ENCODE measurements around the gene EZH1. TPM values are rescaled to one million over a fixed set of nuclear protein-coding genes. Genes with fewer than 3 reads are reported as not detected.

Gene EZH1
- total and polyA plus RNA-seq, 3 donors from 2014 or later = 28.1 to 59.4 (median 53.7) TPM

DNA sequence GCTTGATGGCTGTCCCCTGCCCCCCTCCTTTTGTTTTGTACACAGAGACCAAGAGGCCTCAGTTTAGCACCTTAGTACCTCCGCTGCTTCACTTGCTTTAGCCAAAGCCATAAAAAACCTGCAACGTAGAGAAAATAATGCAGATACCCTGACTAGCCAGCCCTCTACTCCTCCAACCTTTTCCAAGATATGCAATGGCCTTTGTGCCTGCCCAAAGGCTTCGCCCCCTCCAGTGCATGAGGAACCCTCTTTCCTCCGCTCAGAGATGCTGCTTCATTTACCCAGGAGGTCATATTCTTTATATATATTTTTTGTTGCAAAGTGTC is 45.5 kb downstream of the EZH1 start:
- no peak overlapping the region for H3K4me3 ChIP-seq
- H3K36me3 ChIP-seq (ENCODE audit: low read depth, missing control alignments) = no peaks in the 10 kb centered on the region
- 72 to 82% methylated on average over 4 of the region's 4 CpGs for WGBS, 2 donors
- no peaks in the 10 kb centered on the region for H3K27me3 ChIP-seq
- no peak overlapping the region for H3K27ac ChIP-seq
- no peaks in the 10 kb centered on the region for H3K9me3 ChIP-seq
- no peak for DNase-seq
- no peak for TF ChIP-seq POLR2A (IDR thresholded peaks at IDR 0.05)
- TF ChIP-seq, protein P1, sequence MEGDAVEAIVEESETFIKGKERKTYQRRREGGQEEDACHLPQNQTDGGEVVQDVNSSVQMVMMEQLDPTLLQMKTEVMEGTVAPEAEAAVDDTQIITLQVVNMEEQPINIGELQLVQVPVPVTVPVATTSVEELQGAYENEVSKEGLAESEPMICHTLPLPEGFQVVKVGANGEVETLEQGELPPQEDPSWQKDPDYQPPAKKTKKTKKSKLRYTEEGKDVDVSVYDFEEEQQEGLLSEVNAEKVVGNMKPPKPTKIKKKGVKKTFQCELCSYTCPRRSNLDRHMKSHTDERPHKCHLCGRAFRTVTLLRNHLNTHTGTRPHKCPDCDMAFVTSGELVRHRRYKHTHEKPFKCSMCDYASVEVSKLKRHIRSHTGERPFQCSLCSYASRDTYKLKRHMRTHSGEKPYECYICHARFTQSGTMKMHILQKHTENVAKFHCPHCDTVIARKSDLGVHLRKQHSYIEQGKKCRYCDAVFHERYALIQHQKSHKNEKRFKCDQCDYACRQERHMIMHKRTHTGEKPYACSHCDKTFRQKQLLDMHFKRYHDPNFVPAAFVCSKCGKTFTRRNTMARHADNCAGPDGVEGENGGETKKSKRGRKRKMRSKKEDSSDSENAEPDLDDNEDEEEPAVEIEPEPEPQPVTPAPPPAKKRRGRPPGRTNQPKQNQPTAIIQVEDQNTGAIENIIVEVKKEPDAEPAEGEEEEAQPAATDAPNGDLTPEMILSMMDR (IDR thresholded peaks at IDR 0.05) = no peak
- H3K4me1 ChIP-seq = peaks cover 8% of the 10 kb centered on the region
- intact Hi-C loops (cut with DNase I; ENCODE audit: low total_unique reads) = no loop called here

DNA sequence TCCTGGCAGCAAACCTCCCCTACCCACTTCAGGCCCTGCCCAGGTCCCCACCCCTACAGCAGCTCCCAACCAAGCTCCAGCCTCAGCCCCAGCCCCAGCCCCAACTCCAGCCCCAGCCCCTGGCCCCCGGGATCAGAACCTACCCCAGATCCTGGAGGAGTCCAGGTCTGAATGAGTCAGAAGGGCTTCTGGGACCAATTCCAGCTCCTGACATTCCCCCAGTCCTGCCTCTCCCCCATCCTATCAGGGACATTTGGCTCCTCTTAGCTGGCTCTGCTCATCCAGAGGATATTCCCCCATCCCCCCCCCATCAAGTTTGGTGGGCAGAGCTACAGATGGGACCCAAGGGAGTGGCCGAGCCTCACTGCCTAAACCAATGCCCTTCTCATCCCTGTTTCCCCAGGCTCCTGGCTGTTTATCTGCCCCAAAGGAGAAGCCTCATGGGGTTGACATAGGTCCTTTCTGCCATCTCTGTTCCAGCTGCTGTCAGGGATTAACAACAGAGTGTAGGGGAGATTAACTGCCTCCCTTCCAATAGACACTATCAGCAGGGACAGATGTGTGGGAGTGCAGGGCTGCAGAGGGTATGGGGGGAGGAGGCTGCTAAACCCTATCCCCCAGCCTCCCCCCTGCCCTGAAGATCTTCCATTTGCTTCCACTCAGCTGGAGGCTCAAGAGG is 46.0 kb downstream of the EZH1 start:
- H3K36me3 ChIP-seq (ENCODE audit: low read depth, missing control alignments) = no peaks in the 10 kb centered on the region
- TF ChIP-seq, protein P1 (IDR thresholded peaks at IDR 0.05) = no peak
- TF ChIP-seq POLR2A (IDR thresholded peaks at IDR 0.05) = no peak
- H3K27me3 ChIP-seq = no peaks in the 10 kb centered on the region
- no peak overlapping the region for H3K27ac ChIP-seq
- peak; percentile 74 for DNase-seq
- H3K9me3 ChIP-seq = no peaks in the 10 kb centered on the region
- 46 to 63% methylated on average over 1 to 2 of the region's 2 CpGs for WGBS, 2 donors
- no peak overlapping the region for H3K4me3 ChIP-seq
- intact Hi-C loops (cut with DNase I; ENCODE audit: low total_unique reads) = no loop called here
- peaks cover 8% of the 10 kb centered on the region for H3K4me1 ChIP-seq

DNA sequence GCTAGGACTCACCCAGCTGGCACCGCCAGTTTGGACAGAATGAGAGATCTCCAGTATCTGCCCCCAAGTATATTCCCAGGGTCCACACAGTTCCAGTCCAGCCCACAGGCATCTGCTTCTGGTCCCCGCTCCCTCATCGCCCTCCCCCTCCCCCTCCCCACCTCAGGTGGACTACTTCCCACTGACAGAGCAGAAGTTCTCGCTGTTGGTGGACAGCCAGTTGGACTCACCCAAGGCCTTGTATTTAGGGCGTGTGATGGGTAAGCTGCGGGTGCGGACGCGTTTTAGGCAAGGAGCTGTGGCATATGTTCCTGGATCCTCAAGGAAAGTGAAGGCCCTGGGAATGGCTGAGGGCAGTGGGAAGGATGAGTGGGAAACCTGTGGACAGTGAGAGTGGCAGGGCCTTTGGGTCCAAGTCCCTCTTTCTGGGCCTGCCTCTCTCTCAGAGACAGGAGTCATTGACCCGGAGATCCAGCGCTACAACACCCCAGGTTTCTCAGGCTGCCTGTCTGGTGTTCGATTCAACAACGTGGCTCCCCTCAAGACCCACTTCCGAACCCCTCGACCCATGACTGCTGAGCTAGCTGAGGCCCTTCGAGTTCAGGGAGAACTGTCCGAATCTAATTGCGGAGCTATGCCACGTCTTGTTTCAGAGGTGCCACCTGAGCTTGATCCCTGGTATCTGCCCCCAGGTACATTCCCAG is 47.6 kb downstream of the EZH1 start:
- DNase-seq = no peak
- Histone ChIP-seq H3K4me3 (no peak overlapping the region), H3K9me3 (no peaks in the 10 kb centered on the region), H3K27ac (no peak overlapping the region), H3K27me3 (no peaks in the 10 kb centered on the region), H3K36me3 (ENCODE audit: low read depth, missing control alignments) (no peaks in the 10 kb centered on the region), H3K4me1 (peaks cover 8% of the 10 kb centered on the region)
- TF ChIP-seq, protein P1 (IDR thresholded peaks at IDR 0.05) = no peak
- no peak for TF ChIP-seq POLR2A (IDR thresholded peaks at IDR 0.05)
- WGBS, 2 donors = 89 to 93% methylated on average over 16 to 19 of the region's 19 CpGs
- intact Hi-C loops (cut with DNase I; ENCODE audit: low total_unique reads) = no loop called here

DNA sequence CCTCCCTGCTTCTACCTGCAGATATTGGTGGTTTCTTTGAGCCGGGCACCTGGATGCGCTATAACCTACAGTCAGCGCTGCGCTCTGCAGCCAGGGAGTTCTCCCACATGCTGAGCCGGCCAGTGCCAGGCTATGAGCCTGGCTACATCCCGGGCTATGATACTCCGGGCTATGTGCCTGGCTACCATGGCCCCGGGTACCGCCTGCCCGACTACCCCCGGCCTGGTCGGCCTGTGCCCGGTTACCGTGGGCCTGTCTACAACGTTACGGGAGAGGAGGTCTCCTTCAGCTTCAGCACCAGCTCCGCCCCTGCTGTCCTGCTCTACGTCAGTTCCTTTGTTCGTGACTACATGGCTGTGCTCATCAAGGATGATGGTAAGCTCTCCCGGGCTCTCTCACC is 49.3 kb downstream of the EZH1 start:
- DNase-seq = no peak
- TF ChIP-seq, protein P1 (IDR thresholded peaks at IDR 0.05) = no peak
- no peak for TF ChIP-seq POLR2A (IDR thresholded peaks at IDR 0.05)
- Histone ChIP-seq H3K4me1 (peaks cover 8% of the 10 kb centered on the region), H3K36me3 (ENCODE audit: low read depth, missing control alignments) (no peaks in the 10 kb centered on the region), H3K4me3 (no peak overlapping the region), H3K27me3 (no peaks in the 10 kb centered on the region), H3K9me3 (no peaks in the 10 kb centered on the region), H3K27ac (no peak overlapping the region)
- intact Hi-C loops (cut with DNase I; ENCODE audit: low total_unique reads) = no loop called here
- 93 to 94% methylated on average over 5 to 20 of the region's 20 CpGs for WGBS, 2 donors

DNA sequence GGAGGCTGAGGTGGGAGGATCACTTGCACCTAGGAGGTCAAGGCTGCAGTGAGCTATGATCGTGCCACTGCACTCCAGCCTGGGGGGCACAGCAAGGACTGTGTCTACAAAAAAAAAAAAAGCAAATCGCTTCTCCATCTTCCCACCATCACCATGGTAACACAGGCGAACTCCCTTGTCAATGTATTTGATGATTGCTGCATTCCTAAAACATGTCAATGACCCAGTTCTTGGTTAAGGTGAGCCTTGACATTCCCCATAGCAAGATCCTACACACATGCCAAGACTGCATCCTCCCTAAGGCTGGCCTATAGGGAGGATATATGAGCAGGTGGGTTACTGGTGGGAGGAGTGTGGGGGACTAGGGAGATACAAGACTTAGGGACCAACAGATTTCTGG is 50.3 kb downstream of the EZH1 start:
- no peaks in the 10 kb centered on the region for H3K9me3 ChIP-seq
- intact Hi-C loops (cut with DNase I; ENCODE audit: low total_unique reads) = no loop called here

More for the DNA sequence above, 50.3 kb downstream of the EZH1 start:
- Histone ChIP-seq H3K27me3 (no peaks in the 10 kb centered on the region), H3K27ac (no peak overlapping the region), H3K4me3 (no peak overlapping the region), H3K36me3 (ENCODE audit: low read depth, missing control alignments) (no peaks in the 10 kb centered on the region), H3K4me1 (peaks cover 8% of the 10 kb centered on the region)
- WGBS, 2 donors = 82 to 84% methylated on average over 3 of the region's 3 CpGs
- TF ChIP-seq, protein P1 (IDR thresholded peaks at IDR 0.05) = no peak
- DNase-seq = no peak

Data from testis (tissue), 3 donors.